HEK293 (cell line): ENCODE data around the gene SLC1A1.
A peak's percentile ranks its signal among the peaks of the same experiment; 100 is the strongest.

Experiments
- CTCF ChIA-PET: fragments of 350-600 bp; formaldehyde crosslinking; extraction: SDS; loops from one replicate; lab custom pipeline; 2021; ENCODE audit warnings: antibody characterized with exemption; lab: Yijun Ruan, JAX
- POLR2A ChIA-PET: fragments of 300-600 bp; formaldehyde crosslinking; extraction: SDS; loops from one replicate; lab custom pipeline; 2020; ENCODE audit warnings: antibody characterized with exemption, inconsistent platforms; lab: Yijun Ruan, JAX
- H3K27ac ChIP-seq: fragments of 200-500 bp; sonication (Bioruptor generic); 2 replicates; pipeline ENCODE4 v1.5.1; 2014; ENCODE audit warnings: low read depth, low read length, control low read depth, inconsistent platforms; ENCODE audit errors: extremely low read depth
- H3K36me3 ChIP-seq, 2 experiments: fragments of 200-500 bp in 1 of 2; sonication (Bioruptor generic) in 1 of 2; 1 replicate in 1 of 2; 2 replicates in 1 of 2; pipeline ENCODE4 v1.5.1; 2014 to 2017; ENCODE audit warnings: inconsistent platforms in 2 of 2, low read length in 2 of 2; ENCODE audit not compliant: control insufficient read depth in 2 of 2, insufficient read depth in 1 of 2
- H3K4me1 ChIP-seq: fragments of 200-500 bp; sonication (Bioruptor generic); 2 replicates; pipeline ENCODE4 v1.5.1; 2014; ENCODE audit warnings: mild to moderate bottlenecking, low read length, inconsistent platforms; ENCODE audit not compliant: control insufficient read depth, insufficient read depth
- H3K4me3 ChIP-seq: 2 replicates; pipeline ENCODE4 v1.5.1; 2011; ENCODE audit warnings: low read depth, mild to moderate bottlenecking, control low read depth, low read length, moderate library complexity
- H3K9me3 ChIP-seq: fragments of 200-500 bp; sonication (Bioruptor generic); 2 replicates; pipeline ENCODE4 v1.5.1; 2014; ENCODE audit warnings: low read depth, low read length, inconsistent platforms; ENCODE audit not compliant: control insufficient read depth, insufficient read depth
- CTCF ChIP-seq: fragments of 450-650 bp; formaldehyde crosslinking; IDR thresholded peaks from 2 replicates; pipeline ENCODE4 v1.5.1; 2016; ENCODE audit warnings: missing biosample characterization, missing genetic modification characterization
- HOXC10 ChIP-seq: sonication (generic); formaldehyde crosslinking; IDR thresholded peaks from 2 replicates; pipeline ENCODE4 v1.8.1; 2023; ENCODE audit warnings: mild to moderate bottlenecking, missing genetic modification reagents
- MYNN ChIP-seq: fragments of 450-650 bp; formaldehyde crosslinking; IDR thresholded peaks from 2 replicates; pipeline ENCODE4 v1.5.1; 2016; ENCODE audit warnings: missing biosample characterization, missing genetic modification characterization, borderline replicate concordance
- PBX3 ChIP-seq: sonication (generic); formaldehyde crosslinking; IDR thresholded peaks from 2 replicates; pipeline ENCODE4 v1.8.1; 2022; ENCODE audit warnings: mild to moderate bottlenecking, moderate library complexity, missing genetic modification reagents
- PRDM1 ChIP-seq: fragments of 450-650 bp; formaldehyde crosslinking; IDR thresholded peaks from 2 replicates; pipeline ENCODE4; 2016; ENCODE audit warnings: missing biosample characterization, missing genetic modification characterization
- SCRT2 ChIP-seq: fragments of 450-650 bp; formaldehyde crosslinking; IDR thresholded peaks from 2 replicates; pipeline ENCODE4 v1.5.1; 2016; ENCODE audit warnings: missing biosample characterization, missing genetic modification characterization
- SETDB1 ChIP-seq: IDR thresholded peaks from one replicate; pipeline ENCODE4 v1.6.1; 2017; ENCODE audit warnings: mild to moderate bottlenecking, low read length, moderate library complexity, mixed read lengths; ENCODE audit not compliant: insufficient read length
- YY1 ChIP-seq: fragments of 450-650 bp; formaldehyde crosslinking; IDR thresholded peaks from 2 replicates; pipeline ENCODE4 v1.5.1; 2018; ENCODE audit warnings: missing biosample characterization, missing genetic modification characterization
- ZBTB20 ChIP-seq: fragments of 450-650 bp; formaldehyde crosslinking; IDR thresholded peaks from 2 replicates; pipeline ENCODE4 v1.5.1; 2016; ENCODE audit warnings: missing biosample characterization, missing genetic modification characterization
- ZFP37 ChIP-seq: fragments of 450-650 bp; formaldehyde crosslinking; IDR thresholded peaks from 2 replicates; pipeline ENCODE4 v1.5.1; 2016; ENCODE audit warnings: missing biosample characterization, missing genetic modification characterization
- ZFP69B ChIP-seq: fragments of 450-650 bp; formaldehyde crosslinking; IDR thresholded peaks from 2 replicates; pipeline ENCODE4 v1.5.1; 2016; ENCODE audit warnings: missing biosample characterization, missing genetic modification characterization
- ZIC2 ChIP-seq: fragments of 450-650 bp; formaldehyde crosslinking; IDR thresholded peaks from 2 replicates; pipeline ENCODE4 v1.5.1; 2016; ENCODE audit warnings: missing biosample characterization, missing genetic modification characterization
- ZNF10 ChIP-seq: fragments of 450-650 bp; formaldehyde crosslinking; IDR thresholded peaks from 2 replicates; pipeline ENCODE4 v1.5.1; 2017; ENCODE audit warnings: missing biosample characterization, missing genetic modification characterization
- ZNF16 ChIP-seq: fragments of 450-650 bp; formaldehyde crosslinking; IDR thresholded peaks from 2 replicates; pipeline ENCODE4 v1.5.1; 2016; ENCODE audit warnings: low read depth, missing biosample characterization, missing genetic modification characterization
- ZNF175 ChIP-seq: fragments of 450-650 bp; formaldehyde crosslinking; IDR thresholded peaks from 2 replicates; pipeline ENCODE4 v1.5.1; 2016; ENCODE audit warnings: missing biosample characterization, missing genetic modification characterization
- ZNF335 ChIP-seq: fragments of 450-650 bp; formaldehyde crosslinking; conservative IDR thresholded peaks from 2 replicates; pipeline ENCODE4 v1.5.1; 2016; ENCODE audit warnings: missing biosample characterization, missing genetic modification characterization
- ZNF362 ChIP-seq: fragments of 450-650 bp; formaldehyde crosslinking; IDR thresholded peaks from 2 replicates; pipeline ENCODE4 v1.5.1; 2016; ENCODE audit warnings: missing biosample characterization, missing genetic modification characterization
- ZNF48 ChIP-seq: fragments of 450-650 bp; formaldehyde crosslinking; IDR thresholded peaks from 2 replicates; pipeline ENCODE4 v1.5.1; 2016; ENCODE audit warnings: missing biosample characterization, missing genetic modification characterization
- ZNF529 ChIP-seq: fragments of 450-650 bp; formaldehyde crosslinking; IDR thresholded peaks from 2 replicates; pipeline ENCODE4 v1.5.1; 2017; ENCODE audit warnings: missing genetic modification characterization, missing biosample characterization; ENCODE audit not compliant: insufficient replicate concordance
- ZNF571 ChIP-seq: fragments of 450-650 bp; formaldehyde crosslinking; IDR thresholded peaks from 2 replicates; pipeline ENCODE4 v1.5.0; 2017; ENCODE audit warnings: missing biosample characterization, missing genetic modification characterization
- ZNF660 ChIP-seq: fragments of 450-650 bp; IDR thresholded peaks from 2 replicates; pipeline ENCODE4 v1.5.1; 2018; ENCODE audit warnings: missing biosample characterization, mild to moderate bottlenecking, missing genetic modification characterization
- ZNF830 ChIP-seq: fragments of 450-650 bp; IDR thresholded peaks from 2 replicates; pipeline ENCODE4 v1.5.0; 2018; ENCODE audit warnings: missing biosample characterization, missing genetic modification characterization, low read depth, mild to moderate bottlenecking, moderate library complexity
- TF ChIP-seq, protein P1 (sequence below): fragments of 450-650 bp; formaldehyde crosslinking; IDR thresholded peaks from 2 replicates; pipeline ENCODE4 v1.5.0; 2017; ENCODE audit warnings: missing biosample characterization, missing genetic modification characterization, borderline replicate concordance
- TF ChIP-seq, protein P2 (sequence below): fragments of 450-650 bp; formaldehyde crosslinking; IDR thresholded peaks from 2 replicates; pipeline ENCODE4 v1.5.1; 2016; ENCODE audit warnings: missing biosample characterization, missing genetic modification characterization
- TF ChIP-seq, protein P3 (sequence below): fragments of 450-650 bp; formaldehyde crosslinking; IDR thresholded peaks from 2 replicates; pipeline ENCODE4 v1.5.1; 2016; ENCODE audit warnings: missing biosample characterization, missing genetic modification characterization

SLC1A1 gene

GRCh38 chr9:4491626-4491975 is 1.3 kb downstream of the SLC1A1 start:
- ChIA-PET CTCF (interaction anchor here (0.7 to 2.4 kb wide), 3 partner anchors 54 to 148 kb away, joined by 3 to 7 read pairs (median 3); no protein-coding TSS in a partner anchor), POLR2A (no interaction called here)
- TF ChIP-seq ZNF830 (tag by site-specific recombination) (no peak), PRDM1 (tag by site-specific recombination) (peak; percentile 67), ZNF10 (tag by site-specific recombination) (peak; percentile 99), SCRT2 (tag by site-specific recombination) (0 out of 2 replicates have a peak, but pooled peaks have one; percentile 42), ZFP69B (no peak), ZNF16 (tag by site-specific recombination) (no peak), ZNF335 (tag by site-specific recombination) (peak; percentile 8; the same call in 1 of the 2 replicates), ZNF175 (tag by site-specific recombination) (no peak)
- TF ChIP-seq, protein P1, sequence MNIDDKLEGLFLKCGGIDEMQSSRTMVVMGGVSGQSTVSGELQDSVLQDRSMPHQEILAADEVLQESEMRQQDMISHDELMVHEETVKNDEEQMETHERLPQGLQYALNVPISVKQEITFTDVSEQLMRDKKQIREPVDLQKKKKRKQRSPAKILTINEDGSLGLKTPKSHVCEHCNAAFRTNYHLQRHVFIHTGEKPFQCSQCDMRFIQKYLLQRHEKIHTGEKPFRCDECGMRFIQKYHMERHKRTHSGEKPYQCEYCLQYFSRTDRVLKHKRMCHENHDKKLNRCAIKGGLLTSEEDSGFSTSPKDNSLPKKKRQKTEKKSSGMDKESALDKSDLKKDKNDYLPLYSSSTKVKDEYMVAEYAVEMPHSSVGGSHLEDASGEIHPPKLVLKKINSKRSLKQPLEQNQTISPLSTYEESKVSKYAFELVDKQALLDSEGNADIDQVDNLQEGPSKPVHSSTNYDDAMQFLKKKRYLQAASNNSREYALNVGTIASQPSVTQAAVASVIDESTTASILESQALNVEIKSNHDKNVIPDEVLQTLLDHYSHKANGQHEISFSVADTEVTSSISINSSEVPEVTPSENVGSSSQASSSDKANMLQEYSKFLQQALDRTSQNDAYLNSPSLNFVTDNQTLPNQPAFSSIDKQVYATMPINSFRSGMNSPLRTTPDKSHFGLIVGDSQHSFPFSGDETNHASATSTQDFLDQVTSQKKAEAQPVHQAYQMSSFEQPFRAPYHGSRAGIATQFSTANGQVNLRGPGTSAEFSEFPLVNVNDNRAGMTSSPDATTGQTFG, result no peak
- TF ChIP-seq, protein P2, sequence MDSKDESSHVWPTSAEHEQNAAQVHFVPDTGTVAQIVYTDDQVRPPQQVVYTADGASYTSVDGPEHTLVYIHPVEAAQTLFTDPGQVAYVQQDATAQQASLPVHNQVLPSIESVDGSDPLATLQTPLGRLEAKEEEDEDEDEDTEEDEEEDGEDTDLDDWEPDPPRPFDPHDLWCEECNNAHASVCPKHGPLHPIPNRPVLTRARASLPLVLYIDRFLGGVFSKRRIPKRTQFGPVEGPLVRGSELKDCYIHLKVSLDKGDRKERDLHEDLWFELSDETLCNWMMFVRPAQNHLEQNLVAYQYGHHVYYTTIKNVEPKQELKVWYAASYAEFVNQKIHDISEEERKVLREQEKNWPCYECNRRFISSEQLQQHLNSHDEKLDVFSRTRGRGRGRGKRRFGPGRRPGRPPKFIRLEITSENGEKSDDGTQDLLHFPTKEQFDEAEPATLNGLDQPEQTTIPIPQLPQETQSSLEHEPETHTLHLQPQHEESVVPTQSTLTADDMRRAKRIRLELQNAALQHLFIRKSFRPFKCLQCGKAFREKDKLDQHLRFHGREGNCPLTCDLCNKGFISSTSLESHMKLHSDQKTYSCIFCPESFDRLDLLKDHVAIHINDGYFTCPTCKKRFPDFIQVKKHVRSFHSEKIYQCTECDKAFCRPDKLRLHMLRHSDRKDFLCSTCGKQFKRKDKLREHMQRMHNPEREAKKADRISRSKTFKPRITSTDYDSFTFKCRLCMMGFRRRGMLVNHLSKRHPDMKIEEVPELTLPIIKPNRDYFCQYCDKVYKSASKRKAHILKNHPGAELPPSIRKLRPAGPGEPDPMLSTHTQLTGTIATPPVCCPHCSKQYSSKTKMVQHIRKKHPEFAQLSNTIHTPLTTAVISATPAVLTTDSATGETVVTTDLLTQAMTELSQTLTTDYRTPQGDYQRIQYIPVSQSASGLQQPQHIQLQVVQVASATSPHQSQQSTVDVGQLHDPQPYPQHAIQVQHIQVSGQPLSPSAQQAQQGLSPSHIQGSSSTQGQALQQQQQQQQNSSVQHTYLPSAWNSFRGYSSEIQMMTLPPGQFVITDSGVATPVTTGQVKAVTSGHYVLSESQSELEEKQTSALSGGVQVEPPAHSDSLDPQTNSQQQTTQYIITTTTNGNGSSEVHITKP (tag by site-specific recombination), result peak; percentile 65
- no peak overlapping the region for H3K4me3 ChIP-seq
- H3K9me3 ChIP-seq, result no peaks in the 10 kb centered on the region
- H3K4me1 ChIP-seq, result peaks cover 3% of the 10 kb centered on the region; the same call in 1 of the 2 replicates
- H3K36me3 ChIP-seq, result no peaks in the 10 kb centered on the region
- H3K27ac ChIP-seq, result no peak overlapping the region

GRCh38 chr9:4494332-4494731 is 4.1 kb downstream of the SLC1A1 start:
- no peak overlapping the region for H3K27ac ChIP-seq
- no peaks in the 10 kb centered on the region for H3K36me3 ChIP-seq
- ChIA-PET POLR2A (no interaction called here), CTCF (interaction anchor here (0.6 to 1.0 kb wide), 3 partner anchors 55 to 312 kb away, joined by 3 to 5 read pairs (median 4); no protein-coding TSS in a partner anchor)
- H3K4me3 ChIP-seq, result no peak overlapping the region
- H3K9me3 ChIP-seq, result no peaks in the 10 kb centered on the region
- H3K4me1 ChIP-seq, result peaks cover 3% of the 10 kb centered on the region; the same call in 1 of the 2 replicates
- TF ChIP-seq PBX3 (CRISPR knock-in tag) (no peak), YY1 (no peak), ZNF660 (tag by site-specific recombination) (no peak), ZFP37 (tag by site-specific recombination) (no peak), HOXC10 (CRISPR knock-in tag) (no peak), ZBTB20 (tag by site-specific recombination) (no peak), CTCF (tag by site-specific recombination) (no peak), ZNF362 (tag by site-specific recombination) (no peak), SETDB1 (no peak), ZNF571 (no peak), ZNF529 (tag by site-specific recombination) (no peak), MYNN (tag by site-specific recombination) (no peak), ZIC2 (tag by site-specific recombination) (no peak), ZNF48 (tag by site-specific recombination) (no peak)
- TF ChIP-seq, protein P3, sequence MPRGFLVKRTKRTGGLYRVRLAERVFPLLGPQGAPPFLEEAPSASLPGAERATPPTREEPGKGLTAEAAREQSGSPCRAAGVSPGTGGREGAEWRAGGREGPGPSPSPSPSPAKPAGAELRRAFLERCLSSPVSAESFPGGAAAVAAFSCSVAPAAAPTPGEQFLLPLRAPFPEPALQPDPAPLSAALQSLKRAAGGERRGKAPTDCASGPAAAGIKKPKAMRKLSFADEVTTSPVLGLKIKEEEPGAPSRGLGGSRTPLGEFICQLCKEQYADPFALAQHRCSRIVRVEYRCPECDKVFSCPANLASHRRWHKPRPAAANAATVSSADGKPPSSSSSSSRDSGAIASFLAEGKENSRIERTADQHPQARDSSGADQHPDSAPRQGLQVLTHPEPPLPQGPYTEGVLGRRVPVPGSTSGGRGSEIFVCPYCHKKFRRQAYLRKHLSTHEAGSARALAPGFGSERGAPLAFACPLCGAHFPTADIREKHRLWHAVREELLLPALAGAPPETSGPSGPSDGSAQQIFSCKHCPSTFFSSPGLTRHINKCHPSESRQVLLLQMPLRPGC (tag by site-specific recombination), result no peak
